Activated B cell treated with CpG ODN at 0.5 μM for 24 hours (primary cell): ENCODE results near the gene OR1L8. TPM values are rescaled to one million over a fixed set of nuclear protein-coding genes. Genes with fewer than 3 reads are reported as not detected.

ENCODE experiments used
- ATAC-seq: fragments of 200-7000 bp; cut with Tn5 transposase; one replicate; pipeline ENCODE4 v1.10.0; 2021; ENCODE audit warnings: low read depth, mild to moderate bottlenecking, moderate library complexity
- CTCF ChIA-PET: fragments of 350-600 bp; sonication (Branson Sonifier 250); formaldehyde crosslinking; loops from one replicate; lab custom pipeline; 2021; ENCODE audit warnings: antibody characterized with exemption; lab: Charles Lee
- POLR2A ChIA-PET: fragments of 350-600 bp; sonication (Branson Sonifier 250); formaldehyde crosslinking; loops from one replicate; lab custom pipeline; 2021; ENCODE audit warnings: antibody characterized with exemption; lab: Charles Lee
- DNase-seq: peaks from one replicate; pipeline ENCODE4 v3.0.0; 2022
- H3K27ac Mint-ChIP-seq: one replicate; pipeline ENCODE4 v1.8.0; 2020; ENCODE audit warnings: mixed read lengths
- H3K27me3 Mint-ChIP-seq: one replicate; pipeline ENCODE4 v1.8.0; 2021; ENCODE audit warnings: mixed read lengths
- H3K36me3 Mint-ChIP-seq: one replicate; pipeline ENCODE4 v1.8.0; 2021; ENCODE audit warnings: low read depth, mixed read lengths
- H3K4me1 Mint-ChIP-seq: one replicate; pipeline ENCODE4 v1.8.0; 2021; ENCODE audit warnings: mixed read lengths
- H3K4me3 Mint-ChIP-seq: one replicate; pipeline ENCODE4 v1.8.0; 2020; ENCODE audit warnings: mild to moderate bottlenecking, mixed read lengths
- H3K9me3 Mint-ChIP-seq: one replicate; pipeline ENCODE4 v1.8.0; 2020; ENCODE audit warnings: mixed read lengths
- intact Hi-C: fragments of 100-400 bp; cut with micrococcal nuclease; formaldehyde crosslinking; loops from one replicate; pipeline ENCODE4 v1.15.1; 2024
- total RNA-seq: library from RNA; stranded (reverse); gene quantifications from 2 replicates; pipeline ENCODE4 v1.2.3, GENCODE V29; 2022
- TF ChIP-seq, protein P1 (sequence below): fragments of 200-600 bp; IDR thresholded peaks from one replicate; pipeline ENCODE4 v1.8.0; 2022; ENCODE audit warnings: antibody characterized with exemption, mild to moderate bottlenecking

Gene OR1L8
- total RNA-seq, 1 donor from 2014 or later: not detected

DNA sequence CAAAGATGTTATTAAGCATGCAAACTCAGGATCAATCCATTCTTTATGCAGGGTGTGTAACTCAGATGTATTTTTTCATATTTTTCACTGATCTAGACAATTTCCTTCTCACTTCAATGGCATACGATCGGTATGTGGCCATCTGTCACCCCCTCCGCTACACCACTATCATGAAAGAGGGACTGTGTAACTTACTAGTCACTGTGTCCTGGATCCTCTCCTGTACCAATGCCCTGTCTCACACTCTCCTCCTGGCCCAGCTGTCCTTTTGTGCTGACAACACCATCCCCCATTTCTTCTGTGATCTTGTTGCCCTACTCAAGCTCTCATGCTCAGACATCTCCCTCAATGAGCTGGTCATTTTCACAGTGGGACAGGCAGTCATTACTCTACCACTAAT is 63.8 kb downstream of the OR1L8 start:
- POLR2A ChIA-PET: no interaction called here
- Mint-ChIP-seq H3K27me3 (peaks cover 15% of the 10 kb centered on the region), H3K9me3 (no peaks in the 10 kb centered on the region), H3K4me3 (no peak overlapping the region), H3K36me3 (no peaks in the 10 kb centered on the region), H3K27ac (no peak overlapping the region), H3K4me1 (no peaks in the 10 kb centered on the region)
- ATAC-seq (no peak), DNase-seq (no peak)
- TF ChIP-seq, protein P1, sequence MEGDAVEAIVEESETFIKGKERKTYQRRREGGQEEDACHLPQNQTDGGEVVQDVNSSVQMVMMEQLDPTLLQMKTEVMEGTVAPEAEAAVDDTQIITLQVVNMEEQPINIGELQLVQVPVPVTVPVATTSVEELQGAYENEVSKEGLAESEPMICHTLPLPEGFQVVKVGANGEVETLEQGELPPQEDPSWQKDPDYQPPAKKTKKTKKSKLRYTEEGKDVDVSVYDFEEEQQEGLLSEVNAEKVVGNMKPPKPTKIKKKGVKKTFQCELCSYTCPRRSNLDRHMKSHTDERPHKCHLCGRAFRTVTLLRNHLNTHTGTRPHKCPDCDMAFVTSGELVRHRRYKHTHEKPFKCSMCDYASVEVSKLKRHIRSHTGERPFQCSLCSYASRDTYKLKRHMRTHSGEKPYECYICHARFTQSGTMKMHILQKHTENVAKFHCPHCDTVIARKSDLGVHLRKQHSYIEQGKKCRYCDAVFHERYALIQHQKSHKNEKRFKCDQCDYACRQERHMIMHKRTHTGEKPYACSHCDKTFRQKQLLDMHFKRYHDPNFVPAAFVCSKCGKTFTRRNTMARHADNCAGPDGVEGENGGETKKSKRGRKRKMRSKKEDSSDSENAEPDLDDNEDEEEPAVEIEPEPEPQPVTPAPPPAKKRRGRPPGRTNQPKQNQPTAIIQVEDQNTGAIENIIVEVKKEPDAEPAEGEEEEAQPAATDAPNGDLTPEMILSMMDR: no peak
- CTCF ChIA-PET: no interaction called here
- intact Hi-C loops: no loop called here

DNA sequence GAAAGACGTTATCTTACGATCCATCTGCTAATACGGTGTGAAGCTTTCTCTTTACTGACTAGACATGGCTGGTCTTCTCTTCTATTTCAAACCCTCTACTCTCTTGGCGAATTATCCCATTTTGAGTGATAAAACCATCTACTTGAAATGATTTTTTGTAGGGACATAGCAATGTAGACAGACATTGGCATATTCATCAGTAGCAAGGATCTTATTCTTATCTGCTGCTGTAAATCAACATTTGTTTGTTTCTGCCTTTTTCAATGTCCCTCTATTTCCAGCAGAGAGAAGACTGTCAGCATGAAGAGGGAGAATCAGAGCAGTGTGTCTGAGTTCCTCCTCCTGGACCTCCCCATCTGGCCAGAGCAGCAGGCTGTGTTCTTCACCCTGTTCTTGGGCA is 64.3 kb downstream of the OR1L8 start, which contains the start of gene OR1J4:
Gene OR1J4 (plus strand): TSS at position 301 of the 400 bp plus-strand sequence. CDS start 0 bp downstream, at position 301.
- no peak within 1 kb of the TSS for H3K4me3 Mint-ChIP-seq
- H3K9me3 Mint-ChIP-seq: no peaks in the 10 kb centered on the region
- DNase-seq (no peak), ATAC-seq (no peak)
- H3K27ac Mint-ChIP-seq: no peak within 1 kb of the TSS
- TF ChIP-seq, protein P1: no peak
- no peaks in the 10 kb centered on the region for H3K4me1 Mint-ChIP-seq
- no peaks in the 10 kb centered on the region for H3K36me3 Mint-ChIP-seq
- POLR2A ChIA-PET: no interaction called here
- peaks cover 18% of the 10 kb centered on the region for H3K27me3 Mint-ChIP-seq
- CTCF ChIA-PET: no interaction called here
- intact Hi-C loops: no loop called here

DNA sequence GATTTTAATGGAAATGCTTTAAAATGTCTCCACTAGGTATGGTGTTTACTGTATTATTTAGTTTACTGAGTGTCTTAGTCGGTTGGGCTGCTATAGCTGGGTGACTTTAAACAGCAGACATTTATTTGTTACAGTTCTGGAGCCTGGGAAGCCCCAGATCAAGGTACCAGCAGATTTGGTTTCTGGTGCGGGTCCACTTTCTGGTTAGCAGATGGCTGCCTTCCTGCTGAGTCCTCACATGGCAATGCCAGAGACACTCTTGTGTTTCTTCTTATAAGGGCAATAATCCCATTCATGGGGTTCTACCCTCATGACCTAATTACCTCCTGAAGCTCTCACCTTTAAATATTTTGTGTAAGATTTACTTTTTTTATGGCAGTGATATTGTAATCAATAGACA is 65.0 kb downstream of the OR1L8 start:
- Mint-ChIP-seq H3K9me3 (no peaks in the 10 kb centered on the region), H3K36me3 (no peaks in the 10 kb centered on the region), H3K4me1 (no peaks in the 10 kb centered on the region), H3K27me3 (peaks cover 15% of the 10 kb centered on the region), H3K27ac (no peak overlapping the region), H3K4me3 (no peak overlapping the region)
- POLR2A ChIA-PET: no interaction called here
- ATAC-seq (no peak), DNase-seq (no peak)
- intact Hi-C loops: no loop called here
- TF ChIP-seq, protein P1: no peak
- CTCF ChIA-PET: no interaction called here

Other genes with a start within 250 kb of the OR1L8 start
- 8.9 and 9.4 TPM in 2 replicates for gene PTGS1, start 212.4 kb downstream of the OR1L8 start, total RNA-seq
- not detected in 2 replicates for gene OR1J1, start 105.5 kb downstream of the OR1L8 start, total RNA-seq
- gene OR1J2, start 72.6 kb downstream of the OR1L8 start, total RNA-seq: not detected in 2 replicates
- gene OR1J4, start 64.2 kb downstream of the OR1L8 start, total RNA-seq: not detected in 2 replicates
- gene OR1N1, start 56.1 kb downstream of the OR1L8 start, total RNA-seq: not detected in 2 replicates
- not detected in 2 replicates for gene OR1N2, start 30.3 kb downstream of the OR1L8 start, total RNA-seq
- not detected in 2 replicates for gene OR1Q1, start 31.4 kb upstream of the OR1L8 start, total RNA-seq
- gene OR1B1, start 74.2 kb upstream of the OR1L8 start, total RNA-seq: not detected in 2 replicates
- gene OR1L1, start 78.3 kb upstream of the OR1L8 start, total RNA-seq: not detected in 2 replicates
- not detected in 2 replicates for gene OR1L3, start 91.7 kb upstream of the OR1L8 start, total RNA-seq
- gene OR1L4, start 140.6 kb upstream of the OR1L8 start, total RNA-seq: not detected in 2 replicates
- not detected in 2 replicates for gene OR1L6, start 158.9 kb upstream of the OR1L8 start, total RNA-seq
- not detected in 2 replicates for gene OR5C1, start 205.5 kb upstream of the OR1L8 start, total RNA-seq
- gene OR1K1, start 216.7 kb upstream of the OR1L8 start, total RNA-seq: not detected in 2 replicates
- gene PDCL, start 245.2 kb upstream of the OR1L8 start, total RNA-seq: 12.7 and 14.6 TPM in 2 replicates